Renal cortex interstitium (tissue), 11 donors: ENCODE data around the gene ZNF132. TPM values are rescaled to one million over a fixed set of nuclear protein-coding genes. Genes with fewer than 3 reads are reported as not detected.

ENCODE experiments used
- DNase-seq, 11 donors: peaks; one replicate each; pipeline ENCODE4 v3.0.0-alpha.2; 2013; ENCODE audit warnings: low read depth in 9 of 11, low spot score in 4 of 11; ENCODE audit errors: extremely low read depth in 1 of 11
- polyA plus RNA-seq, 3 donors: library from polyadenylated mRNA; unstranded; fragments of 120-200 nt; gene quantifications; one replicate each; pipeline ENCODE4 v1.2.1, GENCODE V29; 2013; ENCODE audit not compliant: insufficient read length in 3 of 3

The ZNF132 gene
- polyA plus RNA-seq, 3 donors, result 14.0 to 17.0 (median 14.1) TPM

GRCh38 chr19:58396691-58397532 is 43.0 kb downstream of the ZNF132 start:
- DNase-seq, result no peak

- no peak for DNase-seq
Observed at GRCh38 chr19:58395979-58396627, 43.9 kb downstream of the ZNF132 start.

- no peak for DNase-seq
Observed at GRCh38 chr19:58395220-58395978, 44.6 kb downstream of the ZNF132 start, which contains the start of gene RNF225. Gene RNF225, plus strand, starts transcription at chr19:58395656. Its CDS starts 434 bp downstream, at chr19:58396090.

- no peak for DNase-seq
Observed at GRCh38 chr19:58394821-58395219, 45.1 kb downstream of the ZNF132 start.

GRCh38 chr19:58393725-58394033 is 46.3 kb downstream of the ZNF132 start:
- DNase-seq, result no peak

- DNase-seq, result no peak
Observed at GRCh38 chr19:58392945-58393724, 46.8 kb downstream of the ZNF132 start.

GRCh38 chr19:58388175-58388526 is 51.8 kb downstream of the ZNF132 start:
- no peak for DNase-seq

- no peak for DNase-seq
Observed at GRCh38 chr19:58387338-58388174, 52.4 kb downstream of the ZNF132 start.

- DNase-seq, result peak; percentile 95 to 99 (median 97)
Observed at GRCh38 chr19:58386576-58387337, 53.2 kb downstream of the ZNF132 start, which contains the start of gene RPS5. Gene RPS5, plus strand, starts transcription at chr19:58387269. Its CDS starts 869 bp downstream, at chr19:58388138.

- no peak for DNase-seq
Observed at GRCh38 chr19:58385891-58386575, 53.9 kb downstream of the ZNF132 start.

- DNase-seq, result no peak
Observed at GRCh38 chr19:58385313-58385890, 54.6 kb downstream of the ZNF132 start.

- DNase-seq, result no peak
Observed at GRCh38 chr19:58382997-58383603, 56.9 kb downstream of the ZNF132 start.
